Measurements from ENCODE around the gene RXRA.

DNA sequence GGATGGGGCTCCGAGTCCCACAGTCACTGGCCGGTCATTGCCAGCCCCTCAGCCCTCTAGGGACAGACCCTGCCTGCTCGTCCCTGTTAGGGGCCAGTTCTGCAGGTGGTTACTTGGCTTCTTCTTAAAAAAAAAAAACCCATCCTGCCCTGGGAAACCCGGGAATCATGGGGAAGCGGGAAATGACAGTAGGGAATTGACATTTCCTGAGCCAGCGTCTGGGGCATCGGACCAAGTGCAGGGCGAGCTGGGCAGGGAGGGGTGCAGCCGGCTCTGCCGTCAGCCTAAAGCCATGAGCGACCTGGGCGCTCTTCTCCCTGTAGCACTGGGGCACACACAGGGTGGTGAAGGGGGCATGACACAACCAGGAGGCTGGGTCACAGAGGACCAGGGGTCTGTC is 66.6 kb downstream of the RXRA start:
- TF ChIP-seq, protein P1, sequence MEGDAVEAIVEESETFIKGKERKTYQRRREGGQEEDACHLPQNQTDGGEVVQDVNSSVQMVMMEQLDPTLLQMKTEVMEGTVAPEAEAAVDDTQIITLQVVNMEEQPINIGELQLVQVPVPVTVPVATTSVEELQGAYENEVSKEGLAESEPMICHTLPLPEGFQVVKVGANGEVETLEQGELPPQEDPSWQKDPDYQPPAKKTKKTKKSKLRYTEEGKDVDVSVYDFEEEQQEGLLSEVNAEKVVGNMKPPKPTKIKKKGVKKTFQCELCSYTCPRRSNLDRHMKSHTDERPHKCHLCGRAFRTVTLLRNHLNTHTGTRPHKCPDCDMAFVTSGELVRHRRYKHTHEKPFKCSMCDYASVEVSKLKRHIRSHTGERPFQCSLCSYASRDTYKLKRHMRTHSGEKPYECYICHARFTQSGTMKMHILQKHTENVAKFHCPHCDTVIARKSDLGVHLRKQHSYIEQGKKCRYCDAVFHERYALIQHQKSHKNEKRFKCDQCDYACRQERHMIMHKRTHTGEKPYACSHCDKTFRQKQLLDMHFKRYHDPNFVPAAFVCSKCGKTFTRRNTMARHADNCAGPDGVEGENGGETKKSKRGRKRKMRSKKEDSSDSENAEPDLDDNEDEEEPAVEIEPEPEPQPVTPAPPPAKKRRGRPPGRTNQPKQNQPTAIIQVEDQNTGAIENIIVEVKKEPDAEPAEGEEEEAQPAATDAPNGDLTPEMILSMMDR (IDR thresholded peaks at IDR 0.05), result no peak
- TF ChIP-seq EZH2 (IDR thresholded peaks at IDR 0.05; ENCODE audit: borderline replicate concordance, insufficient read depth, low read depth, low read length, poor library complexity, severe bottlenecking), result no peak
